Measurements from ENCODE around the gene PCDHB8.
"Not testable (repeated sequence)": the region's sequence is repeated elsewhere in the genome, so short reads cannot be mapped to it uniquely, and the experiment has no call there.

PCDHB8 gene

DNA sequence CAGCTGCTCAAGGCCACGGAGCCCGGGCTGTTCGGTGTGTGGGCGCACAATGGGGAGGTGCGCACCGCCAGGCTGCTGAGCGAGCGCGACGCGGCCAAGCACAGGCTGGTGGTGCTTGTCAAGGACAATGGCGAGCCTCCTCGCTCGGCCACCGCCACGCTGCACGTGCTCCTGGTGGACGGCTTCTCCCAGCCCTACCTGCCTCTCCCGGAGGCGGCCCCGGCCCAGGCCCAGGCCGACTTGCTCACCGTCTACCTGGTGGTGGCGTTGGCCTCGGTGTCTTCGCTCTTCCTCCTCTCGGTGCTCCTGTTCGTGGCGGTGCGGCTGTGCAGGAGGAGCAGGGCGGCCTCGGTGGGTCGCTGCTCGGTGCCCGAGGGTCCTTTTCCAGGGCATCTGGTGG, 11.5 kb downstream of the PCDHB8 start:
- not testable (repeated sequence) for H3K4me1 ChIP-seq (ENCODE audit: control insufficient read depth, low read depth, low read length); H3K9ac ChIP-seq (ENCODE audit: low read length); H3K36me3 ChIP-seq (ENCODE audit: control insufficient read depth, low read depth, low read length); H3K27ac ChIP-seq (ENCODE audit: low read length); H3K27me3 ChIP-seq (ENCODE audit: control insufficient read depth, insufficient read depth, low read length); H3K9me3 ChIP-seq (ENCODE audit: control insufficient read depth, low read depth, low read length); H3K4me3 ChIP-seq (ENCODE audit: low read length)

DNA sequence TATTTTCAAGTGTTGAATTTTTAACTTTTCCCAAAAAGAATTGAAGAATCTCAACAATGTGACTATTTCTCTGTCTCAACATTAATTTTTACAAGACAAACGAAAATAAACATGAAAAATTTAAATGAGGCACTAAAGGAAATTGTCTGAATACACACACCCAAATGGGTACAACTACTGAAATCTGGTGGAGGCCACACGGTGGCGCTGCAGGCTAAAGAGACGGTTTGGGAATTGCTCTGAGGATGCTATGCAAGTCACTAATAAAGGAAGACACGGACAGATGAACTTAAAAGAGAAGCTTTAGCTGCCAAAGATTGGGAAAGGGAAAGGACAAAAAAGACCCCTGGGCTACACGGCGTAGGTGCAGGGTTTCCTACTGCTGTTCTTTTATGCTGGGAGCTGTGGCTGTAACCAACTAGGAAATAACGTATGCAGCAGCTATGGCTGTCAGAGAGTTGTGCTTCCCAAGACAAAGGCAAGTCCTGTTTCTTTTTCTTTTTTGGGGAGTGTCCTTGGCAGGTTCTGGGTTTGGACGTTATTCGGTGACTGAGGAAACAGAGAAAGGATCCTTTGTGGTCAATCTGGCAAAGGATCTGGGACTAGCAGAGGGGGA, 14.6 kb downstream of the PCDHB8 start, which contains the start of gene PCDHB10:
Gene PCDHB10, plus strand, starts transcription at position 244 of the 616 bp plus-strand sequence. Its CDS starts 200 bp downstream, at position 444.
- Histone ChIP-seq H3K9ac (ENCODE audit: low read length) (no peak within 1 kb of the TSS), H3K27me3 (ENCODE audit: control insufficient read depth, insufficient read depth, low read length) (no peaks in the 10 kb centered on the region), H3K36me3 (ENCODE audit: control insufficient read depth, low read depth, low read length) (no peaks in the 10 kb centered on the region), H3K4me3 (ENCODE audit: low read length) (peak within 1 kb of the TSS; percentile 46), H3K4me1 (ENCODE audit: control insufficient read depth, low read depth, low read length) (no peaks in the 10 kb centered on the region), H3K9me3 (ENCODE audit: control insufficient read depth, low read depth, low read length) (peaks cover 11% of the 10 kb centered on the region), H3K27ac (ENCODE audit: low read length) (no peak within 1 kb of the TSS)

- H3K36me3 ChIP-seq (ENCODE audit: control insufficient read depth, low read depth, low read length); H3K27me3 ChIP-seq (ENCODE audit: control insufficient read depth, insufficient read depth, low read length); H3K4me3 ChIP-seq (ENCODE audit: low read length); H3K4me1 ChIP-seq (ENCODE audit: control insufficient read depth, low read depth, low read length); H3K9ac ChIP-seq (ENCODE audit: low read length); H3K27ac ChIP-seq (ENCODE audit: low read length): not testable (repeated sequence)
- peaks cover 11% of the 10 kb centered on the region for H3K9me3 ChIP-seq (ENCODE audit: control insufficient read depth, low read depth, low read length)
Observed at GRCh38 chr5:141194332-141194731, 16.7 kb downstream of the PCDHB8 start.

GRCh38 chr5:141196363-141196762, 18.8 kb downstream of the PCDHB8 start:
- Histone ChIP-seq H3K9ac (ENCODE audit: low read length) (no peak overlapping the region), H3K27me3 (ENCODE audit: control insufficient read depth, insufficient read depth, low read length) (no peaks in the 10 kb centered on the region), H3K27ac (ENCODE audit: low read length) (no peak overlapping the region), H3K4me1 (ENCODE audit: control insufficient read depth, low read depth, low read length) (no peaks in the 10 kb centered on the region), H3K4me3 (ENCODE audit: low read length) (no peak overlapping the region), H3K36me3 (ENCODE audit: control insufficient read depth, low read depth, low read length) (no peaks in the 10 kb centered on the region), H3K9me3 (ENCODE audit: control insufficient read depth, low read depth, low read length) (peaks cover 11% of the 10 kb centered on the region)

GRCh38 chr5:141199359-141200235, 22.0 kb downstream of the PCDHB8 start, which contains the start of gene PCDHB11:
Gene PCDHB11, plus strand, starts transcription at chr5:141199627. Its CDS starts 148 bp downstream, at chr5:141199775.
- H3K4me3 ChIP-seq (ENCODE audit: low read length), result no peak within 1 kb of the TSS
- H3K36me3 ChIP-seq (ENCODE audit: control insufficient read depth, low read depth, low read length), result no peaks in the 10 kb centered on the region
- H3K9me3 ChIP-seq (ENCODE audit: control insufficient read depth, low read depth, low read length), result peaks cover 8% of the 10 kb centered on the region
- H3K9ac ChIP-seq (ENCODE audit: low read length), result no peak within 1 kb of the TSS
- H3K4me1 ChIP-seq (ENCODE audit: control insufficient read depth, low read depth, low read length), result no peaks in the 10 kb centered on the region
- H3K27me3 ChIP-seq (ENCODE audit: control insufficient read depth, insufficient read depth, low read length), result no peaks in the 10 kb centered on the region
- H3K27ac ChIP-seq (ENCODE audit: low read length), result no peak within 1 kb of the TSS

DNA sequence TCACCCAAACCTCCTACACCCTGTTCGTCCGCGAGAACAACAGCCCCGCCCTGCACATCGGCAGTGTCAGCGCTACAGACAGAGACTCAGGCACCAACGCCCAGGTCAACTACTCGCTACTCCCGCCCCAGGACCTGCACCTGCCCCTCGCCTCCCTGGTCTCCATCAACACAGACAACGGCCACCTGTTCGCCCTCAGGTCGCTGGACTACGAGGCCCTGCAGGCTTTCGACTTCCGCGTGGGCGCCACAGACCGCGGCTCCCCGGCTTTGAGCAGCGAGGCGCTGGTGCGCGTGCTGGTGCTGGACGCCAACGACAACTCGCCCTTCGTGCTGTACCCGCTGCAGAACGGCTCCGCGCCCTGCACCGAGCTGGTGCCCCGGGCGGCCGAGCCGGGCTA, 23.5 kb downstream of the PCDHB8 start:
- not testable (repeated sequence) for H3K27ac ChIP-seq (ENCODE audit: low read length)

GRCh38 chr5:141201646-141202045, 24.1 kb downstream of the PCDHB8 start:
- H3K9ac ChIP-seq (ENCODE audit: low read length); H3K4me1 ChIP-seq (ENCODE audit: control insufficient read depth, low read depth, low read length); H3K9me3 ChIP-seq (ENCODE audit: control insufficient read depth, low read depth, low read length); H3K27ac ChIP-seq (ENCODE audit: low read length); H3K27me3 ChIP-seq (ENCODE audit: control insufficient read depth, insufficient read depth, low read length); H3K4me3 ChIP-seq (ENCODE audit: low read length); H3K36me3 ChIP-seq (ENCODE audit: control insufficient read depth, low read depth, low read length): not testable (repeated sequence)

More for the DNA sequence above, 23.5 kb downstream of the PCDHB8 start:
- H3K9me3 ChIP-seq (ENCODE audit: control insufficient read depth, low read depth, low read length); H3K9ac ChIP-seq (ENCODE audit: low read length); H3K27me3 ChIP-seq (ENCODE audit: control insufficient read depth, insufficient read depth, low read length); H3K4me1 ChIP-seq (ENCODE audit: control insufficient read depth, low read depth, low read length); H3K36me3 ChIP-seq (ENCODE audit: control insufficient read depth, low read depth, low read length); H3K4me3 ChIP-seq (ENCODE audit: low read length): not testable (repeated sequence)

GRCh38 chr5:141208478-141208877, 30.9 kb downstream of the PCDHB8 start, which contains the start of gene PCDHB12:
Gene PCDHB12, plus strand, starts transcription at chr5:141208719. Its CDS starts 189 bp downstream, at chr5:141208908.
- H3K36me3 ChIP-seq (ENCODE audit: control insufficient read depth, low read depth, low read length), result no peaks in the 10 kb centered on the region
- no peak within 1 kb of the TSS for H3K27ac ChIP-seq (ENCODE audit: low read length)
- no peaks in the 10 kb centered on the region for H3K27me3 ChIP-seq (ENCODE audit: control insufficient read depth, insufficient read depth, low read length)
- no peaks in the 10 kb centered on the region for H3K9me3 ChIP-seq (ENCODE audit: control insufficient read depth, low read depth, low read length)
- H3K9ac ChIP-seq (ENCODE audit: low read length), result no peak within 1 kb of the TSS
- no peaks in the 10 kb centered on the region for H3K4me1 ChIP-seq (ENCODE audit: control insufficient read depth, low read depth, low read length)
- peak within 1 kb of the TSS; percentile 31 for H3K4me3 ChIP-seq (ENCODE audit: low read length)

DNA sequence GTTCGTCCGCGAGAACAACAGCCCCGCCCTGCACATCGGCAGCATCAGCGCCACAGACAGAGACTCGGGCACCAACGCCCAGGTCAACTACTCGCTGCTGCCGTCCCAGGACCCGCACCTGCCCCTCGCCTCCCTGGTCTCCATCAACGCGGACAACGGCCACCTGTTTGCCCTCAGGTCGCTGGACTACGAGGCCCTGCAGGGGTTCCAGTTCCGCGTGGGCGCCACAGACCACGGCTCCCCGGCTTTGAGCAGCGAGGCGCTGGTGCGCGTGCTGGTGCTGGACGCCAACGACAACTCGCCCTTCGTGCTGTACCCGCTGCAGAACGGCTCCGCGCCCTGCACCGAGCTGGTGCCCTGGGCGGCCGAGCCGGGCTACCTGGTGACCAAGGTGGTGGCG, 32.7 kb downstream of the PCDHB8 start:
- H3K4me3 ChIP-seq (ENCODE audit: low read length); H3K9ac ChIP-seq (ENCODE audit: low read length); H3K27ac ChIP-seq (ENCODE audit: low read length); H3K9me3 ChIP-seq (ENCODE audit: control insufficient read depth, low read depth, low read length); H3K36me3 ChIP-seq (ENCODE audit: control insufficient read depth, low read depth, low read length); H3K4me1 ChIP-seq (ENCODE audit: control insufficient read depth, low read depth, low read length); H3K27me3 ChIP-seq (ENCODE audit: control insufficient read depth, insufficient read depth, low read length): not testable (repeated sequence)

DNA sequence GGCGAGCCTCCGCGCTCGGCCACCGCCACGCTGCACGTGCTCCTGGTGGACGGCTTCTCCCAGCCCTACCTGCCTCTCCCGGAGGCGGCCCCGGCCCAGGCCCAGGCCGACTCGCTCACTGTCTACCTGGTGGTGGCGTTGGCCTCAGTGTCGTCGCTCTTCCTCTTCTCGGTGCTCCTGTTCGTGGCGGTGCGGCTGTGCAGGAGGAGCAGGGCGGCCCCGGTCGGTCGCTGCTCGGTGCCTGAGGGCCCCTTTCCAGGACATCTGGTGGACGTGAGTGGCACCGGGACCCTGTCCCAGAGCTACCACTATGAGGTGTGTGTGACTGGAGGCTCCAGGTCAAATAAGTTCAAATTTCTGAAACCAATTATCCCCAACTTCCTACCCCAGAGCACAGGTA, 33.3 kb downstream of the PCDHB8 start:
- H3K4me1 ChIP-seq (ENCODE audit: control insufficient read depth, low read depth, low read length); H3K27me3 ChIP-seq (ENCODE audit: control insufficient read depth, insufficient read depth, low read length); H3K9ac ChIP-seq (ENCODE audit: low read length); H3K27ac ChIP-seq (ENCODE audit: low read length); H3K9me3 ChIP-seq (ENCODE audit: control insufficient read depth, low read depth, low read length); H3K36me3 ChIP-seq (ENCODE audit: control insufficient read depth, low read depth, low read length); H3K4me3 ChIP-seq (ENCODE audit: low read length): not testable (repeated sequence)

GRCh38 chr5:141213656-141214339, 36.2 kb downstream of the PCDHB8 start, which contains the start of gene PCDHB13:
Gene PCDHB13, plus strand, starts transcription at chr5:141213919. Its CDS starts 205 bp downstream, at chr5:141214124.
- H3K27me3 ChIP-seq (ENCODE audit: control insufficient read depth, insufficient read depth, low read length); H3K27ac ChIP-seq (ENCODE audit: low read length); H3K9me3 ChIP-seq (ENCODE audit: control insufficient read depth, low read depth, low read length); H3K4me3 ChIP-seq (ENCODE audit: low read length); H3K36me3 ChIP-seq (ENCODE audit: control insufficient read depth, low read depth, low read length); H3K4me1 ChIP-seq (ENCODE audit: control insufficient read depth, low read depth, low read length); H3K9ac ChIP-seq (ENCODE audit: low read length): not testable (repeated sequence)
